Small intestine (tissue), 7 donors: Measurements from ENCODE around the gene ZNF665. TPM values are rescaled to one million over a fixed set of nuclear protein-coding genes. Genes with fewer than 3 reads are reported as not detected.

Source experiments
- DNase-seq, 2 donors: peaks; one replicate each; pipeline versions ENCODE4 v3.0.0 to v3.0.0-alpha.2; 2013
- FAIRE-seq: peaks from 2 replicates; lab custom pipeline; 2012; peaks lifted over from hg19 to GRCh38; lab: Jason Lieb, UNC
- H3K27ac ChIP-seq, 3 donors: one replicate each; pipeline ENCODE4 v1.5.1; 2013; ENCODE audit warnings: low read length in 2 of 3, mild to moderate bottlenecking in 2 of 3, control low read depth in 1 of 3, inconsistent platforms in 1 of 3, low read depth in 1 of 3, moderate library complexity in 1 of 3
- H3K27me3 ChIP-seq, 3 donors: one replicate each; pipeline ENCODE4 v1.6.1; 2013; ENCODE audit warnings: low read length in 3 of 3, inconsistent platforms in 1 of 3; ENCODE audit not compliant: control insufficient read depth in 3 of 3, insufficient read depth in 3 of 3
- H3K36me3 ChIP-seq, 3 donors: one replicate each; pipeline ENCODE4 v1.6.1; 2013; ENCODE audit warnings: low read length in 3 of 3, inconsistent platforms in 1 of 3, low read depth in 1 of 3, mild to moderate bottlenecking in 1 of 3, moderate library complexity in 1 of 3; ENCODE audit not compliant: control insufficient read depth in 3 of 3, insufficient read depth in 2 of 3
- H3K4me1 ChIP-seq, 3 donors: one replicate each; pipeline ENCODE4 v1.6.1; 2013; ENCODE audit warnings: low read length in 2 of 3, inconsistent platforms in 1 of 3, low read depth in 1 of 3, mild to moderate bottlenecking in 1 of 3, moderate library complexity in 1 of 3; ENCODE audit not compliant: control insufficient read depth in 3 of 3, insufficient read depth in 2 of 3
- H3K4me3 ChIP-seq, 3 donors: one replicate each; pipeline ENCODE4 v1.5.1; 2013; ENCODE audit warnings: low read length in 3 of 3, control low read depth in 1 of 3, inconsistent platforms in 1 of 3, low read depth in 1 of 3, mild to moderate bottlenecking in 1 of 3, moderate library complexity in 1 of 3
- H3K9me3 ChIP-seq, 2 donors: one replicate each; pipeline ENCODE4 v1.6.1; 2013; ENCODE audit warnings: low read depth in 1 of 2, low read length in 1 of 2; ENCODE audit not compliant: control insufficient read depth in 2 of 2, insufficient read depth in 1 of 2
- WGBS, 3 donors: extraction: QIAGEN DNeasy Blood & Tissue Kit; methylation state at CpG; one replicate each; pipeline ENCODE4 v1.1.7; 2013; 5-methylcytosine and 5-hydroxymethylcytosine counted together
- polyA plus RNA-seq, 4 donors: library from polyadenylated mRNA; stranded (reverse) in 3 of 4; unstranded in 1 of 4; fragments of 200-250 nt in 3 of 4; fragments of 120-200 nt in 1 of 4; gene quantifications; one replicate each; pipeline versions ENCODE4 v1.2.1 to v1.2.3, GENCODE V29; 2013
- donor health status: healthy with polysubstance abuse.
- donor health status: control.
- donor health status: control.
- donor health status: Bipolar disorder and iron deficiency.
- donor health status: healthy.

ZNF665 gene
- polyA plus RNA-seq, 4 donors, result 1.1 to 8.4 (median 2.7) TPM; not detected in 1

- DNase-seq, result no peak
- FAIRE-seq, result no peak
- 78 to 90% (median 83%) methylated on average over 7 of the region's 7 CpGs for WGBS, 3 donors
- Histone ChIP-seq H3K4me3 (no peak overlapping the region), H3K9me3 (peaks cover 0 to 6% of the 10 kb centered on the region in 2 donors), H3K27ac (no peak overlapping the region), H3K36me3 (peaks cover 0 to 42% (median 0%) of the 10 kb centered on the region in 3 donors), H3K27me3 (no peaks in the 10 kb centered on the region), H3K4me1 (peaks cover 0 to 23% (median 0%) of the 10 kb centered on the region in 3 donors)
Observed at GRCh38 chr19:53123400-53123799, 69.8 kb downstream of the ZNF665 start.

Other genes starting within 250 kb of the ZNF665 start
- 10 to 100 TPM in 1 of 4 donors, 1 to 10 TPM in 3; 2.0 to 18.1 (median 3.1) TPM for gene ZNF816, start 230.5 kb downstream of the ZNF665 start, polyA plus RNA-seq
- not detected for gene ERVV-1, start 179.4 kb downstream of the ZNF665 start, polyA plus RNA-seq
- gene ERVV-2, start 148.6 kb downstream of the ZNF665 start, polyA plus RNA-seq, result not detected
- 100 to 1,000 TPM in 1 of 4 donors, 1 to 10 TPM in 3; 4.6 to 129 (median 8.9) TPM for gene ZNF160, start 89.9 kb downstream of the ZNF665 start, polyA plus RNA-seq
- 10 to 100 TPM in 1 of 4 donors, 1 to 10 TPM in 2, under 1 TPM in 1; 0.81 to 49.5 (median 3.2) TPM for gene ZNF415, start 60.4 kb downstream of the ZNF665 start, polyA plus RNA-seq
- 10 to 100 TPM in 1 of 4 donors, 1 to 10 TPM in 2, under 1 TPM in 1; 0.81 to 16.5 (median 1.8) TPM for gene ZNF347, start 34.3 kb downstream of the ZNF665 start, polyA plus RNA-seq
- gene ZNF677, start 61.5 kb upstream of the ZNF665 start, polyA plus RNA-seq, result 10 to 100 TPM in 1 of 4 donors, 1 to 10 TPM in 2, under 1 TPM in 1; 0.27 to 30.5 (median 3.6) TPM
- gene VN1R2, start 64.9 kb upstream of the ZNF665 start, polyA plus RNA-seq, result not detected
- gene VN1R4, start 74.4 kb upstream of the ZNF665 start, polyA plus RNA-seq, result not detected
- 1 to 10 TPM; 2.2 to 8.1 (median 2.5) TPM for gene ZNF845, start 140.4 kb upstream of the ZNF665 start, polyA plus RNA-seq
- 10 to 100 TPM in 1 of 4 donors, 1 to 10 TPM in 3; 2.4 to 19.3 (median 4.3) TPM for gene ZNF525, start 172.3 kb upstream of the ZNF665 start, polyA plus RNA-seq
- 10 to 100 TPM in 1 of 4 donors, 1 to 10 TPM in 3; 3.2 to 13.4 (median 3.5) TPM for gene ZNF765, start 201.8 kb upstream of the ZNF665 start, polyA plus RNA-seq
- gene ZNF761, start 238.6 kb upstream of the ZNF665 start, polyA plus RNA-seq, result 10 to 100 TPM in 1 of 4 donors, 1 to 10 TPM in 3; 5.1 to 19.8 (median 6.2) TPM